ENCODE results near the gene IQGAP2.

Gene IQGAP2

GRCh38 chr5:76532973-76533372 lies 129.9 kb downstream of the IQGAP2 start:
- Histone ChIP-seq H3K14ac (ENCODE audit: low read length) (no peak overlapping the region), H3K4me2 (ENCODE audit: insufficient read depth, low read length, poor library complexity, severe bottlenecking) (no peak overlapping the region), H2BK15ac (ENCODE audit: low read length) (no peak overlapping the region), H3K4ac (ENCODE audit: low read length) (no peak overlapping the region), H3K18ac (ENCODE audit: low read length) (no peak overlapping the region), H3K4me1 (ENCODE audit: control insufficient read depth in 2 of 2, insufficient read depth in 1 of 2, low read depth in 1 of 2, low read length in 2 of 2) (peaks cover 0 to 3% of the 10 kb centered on the region in 2 donors), H3K27me3 (ENCODE audit: control insufficient read depth in 3 of 3, insufficient read depth in 3 of 3, low read depth in 1 of 3, low read length in 3 of 3) (no peaks in the 10 kb centered on the region), H2BK120ac (ENCODE audit: low read depth, low read length) (no peak overlapping the region), H3K79me1 (ENCODE audit: low read depth, low read length) (no peaks in the 10 kb centered on the region), H4K8ac (ENCODE audit: low read depth, low read length) (no peak overlapping the region), H4K91ac (ENCODE audit: low read depth, low read length, poor library complexity) (no peak overlapping the region), H2BK5ac (ENCODE audit: low read length) (no peak overlapping the region), H3K36me3 (replicated peaks in 1 of 2; ENCODE audit: control insufficient read depth in 2 of 2, insufficient read depth in 2 of 2, low read length in 2 of 2) (no peaks in the 10 kb centered on the region), H2BK12ac (ENCODE audit: low read length) (no peak overlapping the region), H3K9ac (ENCODE audit: low read depth, low read length, poor library complexity) (no peak overlapping the region), H3K27ac (replicated peaks; ENCODE audit: low read length) (no peak overlapping the region), H3K4me3 (ENCODE audit: low read length in 2 of 2) (no peak overlapping the region), H3K9me3 (replicated peaks in 1 of 2; ENCODE audit: control insufficient read depth in 2 of 2, insufficient read depth in 1 of 2, low read depth in 1 of 2, low read length in 2 of 2) (peaks cover 0 to 5% of the 10 kb centered on the region in 2 donors), H3K23ac (ENCODE audit: low read depth, low read length, poor library complexity) (no peak overlapping the region), H2AFZ (ENCODE audit: low read length) (no peak overlapping the region), H2AK5ac (ENCODE audit: low read depth, low read length) (no peak overlapping the region)
- no peak for DNase-seq (ENCODE audit: low spot score)
- no CpG with 5 or more reads among the region's 4 CpGs for WGBS, 2 donors (ENCODE audit: extremely low coverage in 2 of 2, insufficient read length in 2 of 2, insufficient replicate concordance in 1 of 2)

- H3K27me3 ChIP-seq (ENCODE audit: control insufficient read depth in 3 of 3, insufficient read depth in 3 of 3, low read depth in 1 of 3, low read length in 3 of 3): no peaks in the 10 kb centered on the region
- peaks cover 2 to 3% of the 10 kb centered on the region in 2 donors for H3K4me1 ChIP-seq (ENCODE audit: control insufficient read depth in 2 of 2, insufficient read depth in 1 of 2, low read depth in 1 of 2, low read length in 2 of 2)
- no peak overlapping the region for H2AK5ac ChIP-seq (ENCODE audit: low read depth, low read length)
- peaks cover under 1 to 5% of the 10 kb centered on the region in 2 donors for H3K9me3 ChIP-seq (replicated peaks in 1 of 2; ENCODE audit: control insufficient read depth in 2 of 2, insufficient read depth in 1 of 2, low read depth in 1 of 2, low read length in 2 of 2)
- H3K9ac ChIP-seq (ENCODE audit: low read depth, low read length, poor library complexity): no peak overlapping the region
- no peaks in the 10 kb centered on the region for H3K36me3 ChIP-seq (replicated peaks in 1 of 2; ENCODE audit: control insufficient read depth in 2 of 2, insufficient read depth in 2 of 2, low read length in 2 of 2)
- H2BK12ac ChIP-seq (ENCODE audit: low read length): no peak overlapping the region
- no peak overlapping the region for H2BK5ac ChIP-seq (ENCODE audit: low read length)
- no peak overlapping the region for H2BK120ac ChIP-seq (ENCODE audit: low read depth, low read length)
- no peak overlapping the region for H4K91ac ChIP-seq (ENCODE audit: low read depth, low read length, poor library complexity)
- DNase-seq (ENCODE audit: low spot score): no peak
- H3K14ac ChIP-seq (ENCODE audit: low read length): no peak overlapping the region
- no peak overlapping the region for H3K4me3 ChIP-seq (ENCODE audit: low read length in 2 of 2)
- no CpG with 5 or more reads among the region's 4 CpGs for WGBS, 2 donors (ENCODE audit: extremely low coverage in 2 of 2, insufficient read length in 2 of 2, insufficient replicate concordance in 1 of 2)
- H2BK15ac ChIP-seq (ENCODE audit: low read length): no peak overlapping the region
- H3K4me2 ChIP-seq (ENCODE audit: insufficient read depth, low read length, poor library complexity, severe bottlenecking): no peak overlapping the region
- H3K4ac ChIP-seq (ENCODE audit: low read length): no peak overlapping the region
- no peak overlapping the region for H3K27ac ChIP-seq (replicated peaks; ENCODE audit: low read length)
- H3K23ac ChIP-seq (ENCODE audit: low read depth, low read length, poor library complexity): no peak overlapping the region
- H2AFZ ChIP-seq (ENCODE audit: low read length): no peak overlapping the region
- H4K8ac ChIP-seq (ENCODE audit: low read depth, low read length): no peak overlapping the region
- H3K79me1 ChIP-seq (ENCODE audit: low read depth, low read length): no peaks in the 10 kb centered on the region
- no peak overlapping the region for H3K18ac ChIP-seq (ENCODE audit: low read length)
Measured at GRCh38 chr5:76535577-76535976, 132.5 kb downstream of the IQGAP2 start.

- H3K9ac ChIP-seq (ENCODE audit: low read depth, low read length, poor library complexity): no peak overlapping the region
- no peak overlapping the region for H2BK5ac ChIP-seq (ENCODE audit: low read length)
- no peaks in the 10 kb centered on the region for H3K79me1 ChIP-seq (ENCODE audit: low read depth, low read length)
- no peak overlapping the region for H2AK5ac ChIP-seq (ENCODE audit: low read depth, low read length)
- H3K9me3 ChIP-seq (replicated peaks in 1 of 2; ENCODE audit: control insufficient read depth in 2 of 2, insufficient read depth in 1 of 2, low read depth in 1 of 2, low read length in 2 of 2): peaks cover under 1 to 2% of the 10 kb centered on the region in 2 donors
- peaks cover 2 to 3% of the 10 kb centered on the region in 2 donors for H3K4me1 ChIP-seq (ENCODE audit: control insufficient read depth in 2 of 2, insufficient read depth in 1 of 2, low read depth in 1 of 2, low read length in 2 of 2)
- no peak overlapping the region for H3K23ac ChIP-seq (ENCODE audit: low read depth, low read length, poor library complexity)
- H3K4ac ChIP-seq (ENCODE audit: low read length): no peak overlapping the region
- H3K4me2 ChIP-seq (ENCODE audit: insufficient read depth, low read length, poor library complexity, severe bottlenecking): no peak overlapping the region
- no peak overlapping the region for H3K14ac ChIP-seq (ENCODE audit: low read length)
- no peak overlapping the region for H3K18ac ChIP-seq (ENCODE audit: low read length)
- no peaks in the 10 kb centered on the region for H3K36me3 ChIP-seq (replicated peaks in 1 of 2; ENCODE audit: control insufficient read depth in 2 of 2, insufficient read depth in 2 of 2, low read length in 2 of 2)
- DNase-seq (ENCODE audit: low spot score): no peak
- no peak overlapping the region for H2BK15ac ChIP-seq (ENCODE audit: low read length)
- WGBS, 2 donors (ENCODE audit: extremely low coverage in 2 of 2, insufficient read length in 2 of 2, insufficient replicate concordance in 1 of 2): no CpG with 5 or more reads among the region's 3 CpGs
- H3K27me3 ChIP-seq (ENCODE audit: control insufficient read depth in 3 of 3, insufficient read depth in 3 of 3, low read depth in 1 of 3, low read length in 3 of 3): no peaks in the 10 kb centered on the region
- H2AFZ ChIP-seq (ENCODE audit: low read length): no peak overlapping the region
- no peak overlapping the region for H3K27ac ChIP-seq (replicated peaks; ENCODE audit: low read length)
- H4K91ac ChIP-seq (ENCODE audit: low read depth, low read length, poor library complexity): no peak overlapping the region
- no peak overlapping the region for H4K8ac ChIP-seq (ENCODE audit: low read depth, low read length)
- no peak overlapping the region for H2BK120ac ChIP-seq (ENCODE audit: low read depth, low read length)
- H2BK12ac ChIP-seq (ENCODE audit: low read length): no peak overlapping the region
- no peak overlapping the region for H3K4me3 ChIP-seq (ENCODE audit: low read length in 2 of 2)
Measured at GRCh38 chr5:76537073-76537543, 134.0 kb downstream of the IQGAP2 start.

GRCh38 chr5:76542241-76542640 lies 139.2 kb downstream of the IQGAP2 start:
- H3K4ac ChIP-seq (ENCODE audit: low read length): no peak overlapping the region
- WGBS, 2 donors (ENCODE audit: extremely low coverage in 2 of 2, insufficient read length in 2 of 2, insufficient replicate concordance in 1 of 2): no CpG with 5 or more reads among the region's 6 CpGs
- H2BK12ac ChIP-seq (ENCODE audit: low read length): no peak overlapping the region
- H2AFZ ChIP-seq (ENCODE audit: low read length): no peak overlapping the region
- peaks cover 2 to 10% of the 10 kb centered on the region in 2 donors for H3K4me1 ChIP-seq (ENCODE audit: control insufficient read depth in 2 of 2, insufficient read depth in 1 of 2, low read depth in 1 of 2, low read length in 2 of 2)
- H2BK15ac ChIP-seq (ENCODE audit: low read length): no peak overlapping the region
- no peak overlapping the region for H4K91ac ChIP-seq (ENCODE audit: low read depth, low read length, poor library complexity)
- H3K14ac ChIP-seq (ENCODE audit: low read length): no peak overlapping the region
- H3K4me2 ChIP-seq (ENCODE audit: insufficient read depth, low read length, poor library complexity, severe bottlenecking): no peak overlapping the region
- no peak overlapping the region for H2BK5ac ChIP-seq (ENCODE audit: low read length)
- no peak overlapping the region for H2BK120ac ChIP-seq (ENCODE audit: low read depth, low read length)
- H3K27me3 ChIP-seq (ENCODE audit: control insufficient read depth in 3 of 3, insufficient read depth in 3 of 3, low read depth in 1 of 3, low read length in 3 of 3): no peaks in the 10 kb centered on the region
- H3K79me1 ChIP-seq (ENCODE audit: low read depth, low read length): no peaks in the 10 kb centered on the region
- H3K23ac ChIP-seq (ENCODE audit: low read depth, low read length, poor library complexity): no peak overlapping the region
- no peak overlapping the region for H3K4me3 ChIP-seq (ENCODE audit: low read length in 2 of 2)
- no peak overlapping the region for H3K9ac ChIP-seq (ENCODE audit: low read depth, low read length, poor library complexity)
- no peak overlapping the region for H2AK5ac ChIP-seq (ENCODE audit: low read depth, low read length)
- H3K18ac ChIP-seq (ENCODE audit: low read length): no peak overlapping the region
- no peaks in the 10 kb centered on the region for H3K36me3 ChIP-seq (replicated peaks in 1 of 2; ENCODE audit: control insufficient read depth in 2 of 2, insufficient read depth in 2 of 2, low read length in 2 of 2)
- no peak overlapping the region for H4K8ac ChIP-seq (ENCODE audit: low read depth, low read length)
- no peak for DNase-seq (ENCODE audit: low spot score)
- no peak overlapping the region for H3K27ac ChIP-seq (replicated peaks; ENCODE audit: low read length)
- peaks cover 0 to 2% of the 10 kb centered on the region in 2 donors for H3K9me3 ChIP-seq (replicated peaks in 1 of 2; ENCODE audit: control insufficient read depth in 2 of 2, insufficient read depth in 1 of 2, low read depth in 1 of 2, low read length in 2 of 2)

Data from neuronal stem cell (in vitro differentiated cells).